GM21786 (cell line): Measurements from ENCODE around the gene OVOL2.
"Not testable (repeated sequence)": the region's sequence is repeated elsewhere in the genome, so short reads cannot be mapped to it uniquely, and the experiment has no call there.

ENCODE experiments used
- ATAC-seq: cut with Tn5 transposase; IDR thresholded peaks from one replicate; pipeline ENCODE4 v1.9.1; 2021; ENCODE audit not compliant: unreplicated experiment

The OVOL2 gene

DNA sequence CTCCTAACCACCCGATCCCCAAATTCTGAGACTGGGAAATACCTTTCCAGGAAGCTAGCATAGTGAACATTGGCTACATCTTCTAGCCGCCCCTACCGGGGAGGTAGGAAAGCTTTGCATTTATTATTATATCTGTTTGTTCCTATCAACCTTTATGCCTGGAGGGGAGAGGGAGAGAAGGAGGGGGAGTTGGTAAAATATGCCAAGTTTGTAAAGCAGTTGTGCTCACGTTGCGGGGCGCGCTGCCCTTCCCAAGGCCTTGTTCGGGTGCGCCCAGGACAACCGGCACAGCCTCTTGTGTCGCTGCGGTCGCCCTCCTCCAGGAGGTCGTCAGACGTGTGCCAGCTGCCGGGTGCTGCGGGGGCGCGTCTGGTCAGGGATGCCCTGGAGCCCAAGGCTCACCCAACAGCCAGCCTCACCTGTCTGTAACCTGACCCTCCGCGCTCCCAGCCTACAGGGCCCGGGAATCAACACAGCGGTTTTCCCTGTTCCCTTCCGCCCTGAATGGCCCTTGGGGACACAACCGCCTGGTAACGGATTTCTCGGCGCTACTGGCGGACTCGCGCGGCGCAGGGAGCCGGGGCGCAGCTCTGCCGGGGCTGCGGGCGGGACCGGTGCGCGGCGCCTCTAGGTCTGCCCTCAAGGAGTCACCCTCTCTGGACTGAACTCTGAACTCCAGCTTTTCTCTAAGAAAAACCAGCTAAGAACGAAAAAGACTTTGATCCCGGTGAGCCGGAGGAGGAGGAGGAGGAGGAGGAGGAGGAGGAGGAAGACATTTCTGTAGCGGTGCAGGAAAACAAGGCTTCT lies 1.1 kb upstream of the OVOL2 start:
- ATAC-seq, result no peak

DNA sequence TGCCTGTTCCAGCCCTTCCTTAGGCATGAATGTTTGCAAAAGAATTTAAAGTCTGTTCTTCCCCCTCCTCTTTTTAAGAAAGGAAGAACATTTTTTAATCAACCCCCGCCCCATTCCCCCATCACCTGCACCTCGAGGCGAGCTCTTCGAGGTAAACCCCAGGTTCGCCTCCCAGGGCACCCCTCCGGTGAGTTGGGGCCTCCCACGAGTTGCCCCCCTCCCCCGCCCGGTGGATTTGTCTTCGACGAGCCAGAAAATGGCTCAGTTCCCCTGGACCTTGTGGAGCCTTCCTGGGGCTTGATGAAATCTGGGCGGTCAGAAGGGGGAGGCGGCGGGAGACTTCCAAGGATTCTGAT lies 256 bp upstream of the OVOL2 start:
- no peak for ATAC-seq

DNA sequence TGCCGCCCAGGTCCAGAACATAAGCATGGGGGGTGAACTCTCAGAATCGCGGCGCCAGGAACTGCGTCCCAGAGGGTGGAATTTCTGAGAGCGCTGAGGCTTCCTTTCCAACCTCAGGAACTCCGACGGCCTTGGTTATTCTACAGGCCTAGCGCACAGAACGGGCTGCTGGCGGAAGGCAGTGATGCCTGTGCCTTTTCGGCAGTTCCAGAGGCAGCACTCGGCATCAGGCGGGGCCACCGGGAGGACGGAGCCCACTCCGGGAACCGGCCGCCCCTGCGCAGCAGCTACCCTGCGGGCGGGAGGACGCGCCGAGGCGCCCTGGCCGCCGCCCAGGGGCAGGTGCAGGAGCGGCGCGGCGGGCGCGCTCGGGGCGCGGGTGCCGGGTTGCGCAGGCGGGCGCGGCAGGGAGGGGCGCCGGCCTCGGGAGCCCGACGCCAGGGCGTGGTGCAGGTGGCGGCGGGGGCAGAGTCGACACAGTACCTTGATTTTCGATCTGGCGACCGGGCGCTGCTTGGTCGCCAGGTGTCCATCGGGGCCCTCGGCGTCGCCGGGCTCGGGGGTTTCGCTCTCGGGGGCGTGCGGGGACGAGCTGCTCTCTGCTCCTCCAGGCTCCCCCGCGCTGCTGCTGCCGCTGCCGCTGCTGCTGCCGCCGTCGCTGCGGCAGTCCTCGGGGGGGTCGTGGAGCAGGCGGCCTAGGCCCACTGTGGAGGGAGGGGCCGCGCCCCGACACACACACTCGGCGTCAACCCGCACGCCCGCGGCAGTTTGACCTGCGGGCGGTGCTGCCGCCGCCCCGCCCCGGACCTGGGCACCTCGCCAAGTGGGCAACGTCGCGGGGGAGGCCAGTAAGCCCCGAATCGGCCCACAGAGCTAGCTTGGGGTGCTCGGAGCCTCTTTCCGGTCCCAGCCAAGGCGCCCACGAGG lies 1.3 kb downstream of the OVOL2 start:
- no peak for ATAC-seq

DNA sequence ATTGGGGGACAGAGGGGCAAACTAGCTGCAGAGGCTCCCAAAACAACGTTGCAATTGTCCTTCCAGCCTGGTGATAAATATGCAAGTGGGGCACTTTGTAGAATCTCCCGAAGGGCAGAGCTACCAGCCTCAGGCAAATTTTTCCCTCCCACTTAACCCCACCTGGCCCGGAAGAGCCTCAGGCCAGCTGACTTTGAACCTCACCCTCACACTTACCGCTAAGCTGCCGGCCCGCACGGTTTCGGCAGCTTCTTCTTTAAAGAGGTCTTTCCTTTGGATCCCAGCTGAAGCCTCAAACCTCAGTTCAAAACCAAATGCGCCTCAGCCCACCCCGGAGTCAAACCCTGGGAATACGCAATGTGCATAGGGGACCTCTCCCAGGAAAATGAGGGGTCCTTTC lies 2.5 kb downstream of the OVOL2 start:
- ATAC-seq, result no peak

DNA sequence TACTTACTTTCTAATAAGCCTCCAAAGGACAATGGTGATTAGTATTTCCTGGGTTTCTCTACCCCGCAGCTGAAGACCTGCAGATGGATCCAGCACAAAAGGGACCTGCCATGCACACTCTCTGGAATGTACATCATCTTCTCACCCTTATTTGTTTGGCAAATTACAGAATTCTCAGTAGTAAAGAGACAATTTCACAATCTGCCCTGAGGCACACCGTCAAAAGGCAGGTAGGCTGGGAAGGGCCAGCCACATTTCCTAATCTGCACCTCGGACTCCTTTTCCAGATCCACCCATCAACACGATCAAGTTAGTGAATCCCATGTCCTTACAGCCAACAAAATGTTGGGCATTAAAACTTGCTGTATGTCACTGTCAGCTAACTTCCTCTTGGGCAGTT lies 4.9 kb downstream of the OVOL2 start:
- no peak for ATAC-seq

DNA sequence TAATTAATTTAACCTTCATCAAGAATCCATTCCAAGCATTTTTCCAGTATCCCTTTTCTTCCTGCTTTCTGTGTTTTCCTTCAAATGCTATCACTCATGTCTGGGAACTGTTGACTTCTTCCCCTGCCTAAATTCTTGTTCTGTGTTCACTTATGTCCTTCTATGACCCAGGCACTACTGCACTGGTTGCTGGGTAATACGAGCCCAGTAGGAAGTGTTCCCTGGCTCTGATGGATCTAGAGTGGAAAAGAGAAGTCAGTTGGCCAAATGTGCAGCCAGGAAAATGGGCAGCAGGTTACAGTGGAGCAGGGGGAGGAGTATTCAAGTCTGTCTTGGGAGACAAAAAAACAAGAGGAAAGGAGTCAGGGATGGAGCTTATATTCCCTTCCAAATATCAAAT lies 7.1 kb downstream of the OVOL2 start:
- no peak for ATAC-seq

DNA sequence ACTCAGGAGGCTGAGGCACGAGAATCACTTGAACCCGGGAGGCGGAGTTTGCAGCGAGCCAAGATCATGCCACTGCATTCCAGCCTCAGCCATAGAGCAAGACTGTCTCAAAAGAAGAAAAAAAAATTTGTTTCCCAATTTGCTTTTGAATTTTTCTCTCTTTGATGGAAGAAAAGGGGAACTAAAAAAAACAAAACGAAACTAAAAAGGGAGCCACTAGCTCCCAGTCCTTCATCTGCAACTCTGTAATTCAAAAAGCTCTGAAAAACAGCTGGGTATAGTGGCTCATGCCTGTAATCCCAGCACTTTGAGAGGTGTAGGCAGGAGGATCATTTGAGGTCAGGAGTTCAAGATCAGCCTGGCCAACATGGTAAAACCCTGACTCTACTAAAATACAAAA lies 9.5 kb downstream of the OVOL2 start:
- ATAC-seq, result no peak

DNA sequence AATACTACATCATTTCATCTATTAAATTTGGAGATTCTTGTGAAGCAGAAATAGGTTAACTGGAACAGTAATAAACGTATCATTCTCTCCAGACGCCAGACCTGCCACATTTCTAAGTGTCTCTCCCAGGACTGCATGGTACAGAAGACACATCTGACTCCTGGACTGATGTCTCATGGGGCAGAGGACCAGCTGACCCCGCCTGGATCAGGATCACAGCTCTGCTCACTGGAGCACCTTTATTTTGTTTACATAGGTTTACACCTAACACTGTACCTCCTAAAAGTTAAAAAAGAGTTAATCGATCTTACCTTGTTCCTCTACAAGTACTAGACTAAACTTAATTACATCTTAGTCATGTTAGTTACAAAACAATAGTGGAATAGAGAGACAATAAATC lies 11.2 kb downstream of the OVOL2 start:
- no peak for ATAC-seq

DNA sequence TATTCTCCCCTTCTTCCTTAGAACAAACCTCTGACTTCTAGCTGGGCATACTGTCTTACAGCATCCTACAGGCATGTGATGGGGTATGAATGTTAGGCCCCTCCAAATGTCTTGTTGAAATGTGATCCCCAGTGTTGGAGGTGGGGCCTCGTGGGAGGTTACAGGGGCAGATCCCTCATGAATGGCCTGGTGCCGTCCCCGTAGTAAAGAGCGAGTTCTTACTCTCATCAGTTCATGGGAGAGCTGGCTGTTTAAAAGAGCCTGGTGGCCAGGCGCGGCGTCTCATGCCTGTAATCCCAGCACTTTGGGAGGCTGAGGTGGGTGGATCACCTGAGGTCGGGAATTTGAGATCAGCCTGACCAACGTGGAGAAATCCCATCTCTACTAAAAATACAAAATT lies 15.5 kb downstream of the OVOL2 start:
- no peak for ATAC-seq

DNA sequence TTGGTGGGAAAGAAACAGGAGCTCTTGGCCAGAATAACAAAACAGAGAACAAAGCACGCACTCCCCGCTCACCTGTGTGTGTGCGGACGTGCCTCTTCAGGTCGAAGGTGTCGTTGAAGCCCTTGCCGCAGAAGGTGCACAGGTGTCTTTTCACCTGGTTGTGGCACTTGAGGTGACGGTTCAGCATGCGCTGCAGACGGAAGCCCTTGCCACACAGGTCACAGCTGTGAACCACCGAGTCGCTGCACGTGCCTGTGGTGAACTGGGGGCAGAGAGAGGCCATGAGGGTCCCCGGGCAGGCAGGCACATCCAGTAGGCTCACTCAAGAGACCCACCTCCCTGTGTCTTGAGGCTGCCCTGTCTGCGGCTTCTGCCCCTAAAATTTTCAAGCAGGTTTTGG lies 16.3 kb downstream of the OVOL2 start:
- no peak for ATAC-seq

DNA sequence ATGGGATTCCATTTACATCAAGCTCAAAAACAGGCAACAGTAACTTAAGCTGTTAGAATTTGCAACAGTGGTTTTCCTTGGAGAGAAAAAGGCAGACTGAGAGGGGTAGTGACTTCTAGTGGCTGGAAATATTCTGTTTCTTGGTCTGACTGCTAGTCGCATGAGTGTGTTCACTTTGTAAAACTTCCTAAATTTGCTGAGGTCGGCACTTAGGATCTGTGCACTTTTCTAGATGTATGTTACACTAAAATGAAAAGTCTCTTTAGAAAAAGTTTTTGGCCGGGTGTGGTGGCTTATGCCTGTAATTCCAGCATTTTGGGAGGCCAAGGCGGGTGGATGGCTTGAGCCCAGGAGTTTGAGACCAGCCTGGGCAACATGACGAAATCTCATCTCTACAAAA lies 18.7 kb downstream of the OVOL2 start:
- no peak for ATAC-seq

DNA sequence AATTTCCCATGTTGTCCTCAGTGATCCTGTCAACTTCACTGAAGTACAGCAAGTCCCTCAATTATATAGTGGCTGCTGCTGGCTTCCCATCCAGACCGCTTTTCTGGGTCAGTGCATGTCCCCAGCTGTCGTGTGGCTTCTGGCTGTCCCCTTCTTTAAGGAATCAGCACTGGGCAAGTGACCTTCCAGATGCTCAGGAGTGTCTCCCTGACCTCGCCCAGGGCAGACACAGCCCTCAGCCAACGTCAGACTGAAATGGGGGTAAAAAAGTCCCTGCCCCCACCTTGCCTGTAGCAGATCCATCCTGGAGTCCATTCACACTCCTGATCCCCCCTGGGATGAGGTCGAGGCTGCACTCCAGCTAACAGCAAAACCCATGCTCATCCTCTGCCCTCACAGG lies 23.7 kb downstream of the OVOL2 start:
- no peak for ATAC-seq

DNA sequence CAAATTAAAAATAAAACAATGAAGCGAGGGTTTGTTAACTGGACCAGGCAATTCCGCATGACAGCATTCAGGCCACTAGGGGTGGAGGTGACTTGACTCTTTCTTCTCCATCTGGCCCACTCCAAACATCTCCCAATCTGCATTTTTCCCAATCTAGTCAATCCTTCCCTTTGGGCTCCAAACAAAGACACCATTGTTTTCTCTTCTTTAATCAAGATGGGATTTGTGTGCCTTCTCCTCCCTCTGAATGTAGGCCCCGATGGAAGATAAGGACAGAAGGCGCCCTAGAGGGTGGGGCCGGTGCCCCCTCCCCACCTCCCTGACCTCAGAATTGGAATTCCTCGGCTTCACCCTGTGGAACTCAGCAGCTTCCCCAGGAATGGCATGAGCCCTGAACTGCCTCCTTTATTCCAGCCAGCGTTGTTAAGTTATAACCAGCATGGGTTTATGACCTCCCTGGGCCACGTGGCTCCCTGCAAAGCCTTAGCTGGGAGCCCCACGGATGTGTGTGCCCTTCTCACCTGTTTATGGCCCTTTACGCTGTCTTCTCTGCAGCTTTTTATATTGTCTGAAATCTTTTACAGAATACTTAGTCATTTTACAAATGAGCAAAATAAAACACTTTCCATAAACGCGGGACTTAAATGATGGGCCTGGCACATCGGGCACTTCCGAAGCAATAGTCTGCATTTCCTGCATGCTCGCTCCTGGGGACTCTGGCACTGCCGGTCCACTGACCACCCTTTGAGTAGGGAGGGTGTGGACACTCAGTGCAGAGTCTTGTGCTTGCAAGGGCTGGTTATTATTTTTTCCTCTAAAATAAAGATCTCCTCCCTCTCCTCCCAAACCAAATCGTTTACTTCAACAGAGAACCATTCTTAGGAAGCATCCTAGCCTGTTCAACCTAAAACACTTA lies 24.5 kb downstream of the OVOL2 start:
- ATAC-seq, result no peak

DNA sequence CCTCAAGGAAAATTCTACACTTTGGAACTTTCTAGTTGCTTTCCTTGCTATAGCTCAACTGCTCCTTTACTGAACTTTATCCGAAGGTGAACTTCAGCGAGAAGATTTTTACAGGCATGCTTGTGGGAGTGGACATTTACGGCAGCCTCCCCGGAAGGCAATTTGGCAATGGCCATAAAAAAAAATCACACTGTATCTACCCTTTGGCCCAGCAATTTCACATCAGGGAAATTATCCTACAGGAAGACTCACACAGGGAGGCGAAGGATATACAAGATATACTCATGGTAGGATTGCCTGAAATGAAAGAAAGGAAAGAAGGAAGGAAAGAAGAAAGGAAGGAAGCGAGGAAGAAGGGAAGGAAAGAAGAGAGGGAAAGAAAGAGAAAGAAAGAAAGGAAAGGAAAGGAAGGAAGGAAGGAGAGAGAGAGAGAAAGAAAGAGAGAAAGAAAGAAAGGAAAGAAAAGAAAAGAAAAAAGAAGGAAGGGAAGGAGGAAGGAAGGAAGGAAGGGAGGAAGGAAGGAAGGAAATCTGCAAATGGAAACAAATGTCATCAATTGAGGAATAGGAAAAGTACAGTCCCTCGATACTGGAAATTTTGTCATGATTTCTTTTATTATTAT lies 25.7 kb downstream of the OVOL2 start:
- no peak for ATAC-seq

DNA sequence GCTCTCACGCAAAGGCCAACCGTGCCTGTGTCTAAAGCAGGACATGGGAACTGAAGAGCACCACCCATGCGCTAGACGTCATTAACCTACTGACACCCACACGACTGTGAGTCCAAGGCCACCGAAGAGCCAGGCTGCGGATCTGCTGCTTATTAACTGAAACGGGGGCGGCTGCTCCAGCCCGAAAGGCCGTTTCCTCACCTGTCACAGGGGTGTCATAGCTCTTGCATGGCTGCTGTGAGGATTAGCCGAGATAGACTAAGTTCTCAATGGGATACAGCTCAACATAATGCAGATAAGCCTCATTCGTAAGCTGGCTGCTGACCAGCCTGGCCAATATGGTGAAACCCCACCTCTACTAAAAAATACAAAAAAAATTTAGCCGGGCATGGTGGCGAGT lies 26.7 kb downstream of the OVOL2 start:
- ATAC-seq, result no peak

DNA sequence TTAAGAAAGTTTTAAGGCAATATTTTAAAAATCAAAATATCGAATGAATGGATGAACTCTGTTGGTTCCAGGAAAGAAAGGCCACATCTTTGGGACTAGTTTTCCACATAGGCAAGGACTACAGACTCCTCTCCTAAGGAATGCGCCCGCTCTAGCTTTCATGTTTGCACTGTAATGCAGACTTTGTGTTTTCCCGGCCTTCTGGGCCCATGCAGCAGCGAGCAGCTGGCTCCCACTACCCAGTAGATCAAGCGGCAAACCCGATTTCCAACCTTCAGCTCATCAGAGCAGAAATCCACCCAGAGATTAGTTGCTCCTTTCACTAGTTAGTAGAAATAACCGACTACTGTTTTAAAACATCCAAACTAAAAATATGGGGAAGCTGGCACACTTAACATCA lies 27.7 kb downstream of the OVOL2 start:
- no peak for ATAC-seq

DNA sequence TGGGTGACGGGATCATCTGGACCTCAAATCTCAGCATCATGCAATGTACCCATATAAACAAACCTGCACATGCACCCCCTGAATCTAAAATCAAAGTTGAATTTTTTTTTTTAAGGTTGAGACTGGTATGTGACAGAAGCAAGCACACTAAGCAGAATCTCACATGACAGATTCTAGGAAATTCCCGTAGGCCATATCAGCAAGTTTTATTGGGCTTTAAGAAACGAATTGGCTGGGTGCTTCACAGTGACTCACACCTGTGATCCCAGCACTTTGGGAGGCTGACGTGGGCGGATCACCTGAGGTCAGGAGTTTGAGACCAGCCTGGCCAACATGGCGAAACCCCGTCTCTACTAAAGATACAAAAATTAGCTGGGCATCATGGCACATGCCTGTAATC lies 30.7 kb downstream of the OVOL2 start:
- not testable (repeated sequence) for ATAC-seq

DNA sequence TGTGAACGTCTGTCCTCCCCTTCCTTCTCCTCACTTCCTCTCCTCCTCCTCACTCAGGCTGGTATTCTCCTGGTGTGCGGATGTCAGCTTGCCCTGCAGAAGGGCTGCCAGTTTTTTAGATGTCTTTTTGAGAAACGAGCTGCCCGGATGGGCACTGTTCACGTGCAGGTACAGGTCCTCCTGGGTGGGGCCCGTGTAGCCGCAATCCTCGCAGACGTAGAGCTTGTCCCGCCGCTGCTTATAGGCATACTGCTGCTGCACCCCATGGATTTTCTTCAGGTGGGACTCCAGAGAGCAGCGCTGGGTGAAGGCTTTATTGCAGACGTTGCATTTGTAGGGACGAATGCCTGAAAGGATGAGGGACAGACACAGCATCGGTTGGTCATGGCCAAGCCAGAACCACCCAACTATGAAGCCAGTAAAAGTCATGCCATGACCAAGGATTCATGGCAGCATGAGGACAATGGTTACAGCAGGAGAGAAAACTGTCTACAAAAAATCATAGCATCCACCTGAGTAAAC lies 33.0 kb downstream of the OVOL2 start:
- ATAC-seq, result no peak

DNA sequence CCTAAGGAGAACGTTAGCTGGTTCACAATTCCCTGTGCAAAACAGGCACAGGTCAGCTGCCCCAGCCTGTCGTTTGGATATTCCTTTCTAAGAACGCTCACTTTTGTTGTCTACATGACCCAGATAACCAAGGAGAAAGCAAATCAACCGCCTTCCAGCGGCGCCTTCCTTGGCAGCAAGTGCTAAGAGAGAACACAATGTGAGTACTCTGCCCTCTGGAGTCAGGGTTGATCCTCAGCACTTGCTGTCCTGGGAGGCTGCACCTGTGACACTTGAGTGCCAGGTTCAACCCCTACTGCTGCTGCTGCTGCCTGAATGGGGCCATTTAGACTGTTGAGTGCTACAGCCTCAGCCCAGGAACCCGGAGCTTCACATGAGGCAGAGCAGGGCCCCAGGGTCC lies 36.8 kb downstream of the OVOL2 start:
- ATAC-seq, result no peak

DNA sequence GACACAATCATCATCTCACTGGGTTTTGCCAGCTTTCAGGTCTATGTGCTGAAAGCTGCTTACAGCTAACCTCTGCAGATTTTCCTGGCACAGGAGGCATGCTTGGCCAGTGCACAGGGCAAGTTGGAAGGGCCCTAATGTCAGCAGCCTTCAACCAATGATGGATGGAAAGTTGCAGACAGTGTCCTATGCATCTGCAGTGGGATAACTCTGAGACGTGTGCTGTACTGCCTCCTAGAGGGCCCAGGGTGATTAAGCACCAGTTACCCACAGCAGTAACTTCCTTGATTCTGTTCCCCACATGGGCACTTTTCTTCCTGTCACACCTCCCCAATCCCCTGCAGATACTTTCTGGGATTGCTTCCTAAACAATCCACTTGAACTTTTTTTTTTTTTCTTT lies 38.6 kb downstream of the OVOL2 start:
- ATAC-seq, result peak; percentile 83

DNA sequence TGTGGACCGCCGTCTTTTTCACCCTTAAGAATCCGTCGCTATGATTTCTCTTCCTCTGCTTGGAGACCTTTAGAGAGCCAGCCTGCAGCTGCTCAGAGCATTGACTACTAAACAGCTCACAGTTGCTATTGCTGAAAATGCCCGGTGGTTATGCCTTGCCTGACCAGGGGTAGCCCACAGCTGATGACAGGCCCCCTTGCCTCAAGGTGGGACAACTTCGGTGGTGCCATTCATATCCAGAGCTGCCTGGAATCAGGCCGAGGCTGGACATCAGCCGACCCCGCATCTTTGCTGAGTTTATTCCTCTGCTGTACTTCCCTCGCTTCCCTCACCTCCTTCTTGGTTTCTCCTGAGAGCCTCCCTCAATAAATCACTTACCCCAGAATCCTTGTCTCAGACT lies 39.6 kb downstream of the OVOL2 start:
- no peak for ATAC-seq
